UCSD-AML1 (cell line): ENCODE measurements around the gene RIN1.
A peak's percentile ranks its signal among the peaks of the same experiment; 100 is the strongest.
"Not testable (repeated sequence)": the region's sequence is repeated elsewhere in the genome, so short reads cannot be mapped to it uniquely, and the experiment has no call there.

ENCODE experiments used
- DNase-seq: peaks from one replicate; lab custom pipeline; 2025; ENCODE audit not compliant: unreplicated experiment; lab: John Stamatoyannopoulos, UW

Gene RIN1

GRCh38 chr11:66321606-66322005, 14.6 kb downstream of the RIN1 start:
- DNase-seq = no peak

- not testable (repeated sequence) for DNase-seq
These were observed 15.5 kb downstream of the RIN1 start for GRCh38 chr11:66320748-66321147.

- not testable (repeated sequence) for DNase-seq
These were observed 15.9 kb downstream of the RIN1 start for GRCh38 chr11:66320289-66320688.

- DNase-seq = no peak
These were observed 17.6 kb downstream of the RIN1 start for GRCh38 chr11:66318600-66318970.

- peak; percentile 60 for DNase-seq
These were observed 18.3 kb downstream of the RIN1 start for GRCh38 chr11:66317723-66318599.

- DNase-seq = no peak
These were observed 18.9 kb downstream of the RIN1 start for GRCh38 chr11:66317322-66317722.

- no peak for DNase-seq
These were observed 19.4 kb downstream of the RIN1 start, which contains the start of gene CD248 for GRCh38 chr11:66316849-66317251. Gene CD248 (minus strand): TSS chr11:66317044. CDS start chr11:66317027, 17 bp downstream.

GRCh38 chr11:66315921-66316811, 20.1 kb downstream of the RIN1 start:
- no peak for DNase-seq

- no peak for DNase-seq
These were observed 20.7 kb downstream of the RIN1 start for GRCh38 chr11:66315498-66315885.

- no peak for DNase-seq
These were observed 21.4 kb downstream of the RIN1 start for GRCh38 chr11:66314561-66315497.

- DNase-seq = no peak
These were observed 22.1 kb downstream of the RIN1 start for GRCh38 chr11:66314186-66314501.

- no peak for DNase-seq
These were observed 22.7 kb downstream of the RIN1 start for GRCh38 chr11:66313321-66314185.

- peak; percentile 98 for DNase-seq
These were observed 23.5 kb downstream of the RIN1 start for GRCh38 chr11:66312549-66313320.

- peak; percentile 95 for DNase-seq
These were observed 24.2 kb downstream of the RIN1 start for GRCh38 chr11:66311965-66312548.

- no peak for DNase-seq
These were observed 24.7 kb downstream of the RIN1 start for GRCh38 chr11:66311470-66311964.

- not testable (repeated sequence) for DNase-seq
These were observed 25.3 kb downstream of the RIN1 start for GRCh38 chr11:66310803-66311440.

GRCh38 chr11:66310324-66310723, 25.9 kb downstream of the RIN1 start:
- DNase-seq = no peak

- DNase-seq = no peak
These were observed 26.8 kb downstream of the RIN1 start for GRCh38 chr11:66309475-66309874.
